Lower leg skin (tissue), 4 donors: Measurements from ENCODE around the gene HLA-E. TPM values are rescaled to one million over a fixed set of nuclear protein-coding genes. Genes with fewer than 3 reads are reported as not detected.
A peak's percentile ranks its signal among the peaks of the same experiment; 100 is the strongest.
"Not testable (repeated sequence)": the region's sequence is repeated elsewhere in the genome, so short reads cannot be mapped to it uniquely, and the experiment has no call there.

Experiments
- DNase-seq, 2 donors: peaks; one replicate each; pipeline ENCODE4 v3.0.0-alpha.2; 2019; ENCODE audit warnings: low spot score in 2 of 2
- H3K4me3 ChIP-seq: fragments of 200-600 bp; sonication (generic); 2 replicates; pipeline ENCODE4 v1.5.1; 2017; ENCODE audit warnings: mild to moderate bottlenecking, low read depth; ENCODE audit not compliant: poor library complexity, severe bottlenecking
- POLR2A ChIP-seq, 2 donors: fragments of 450-650 bp; IDR thresholded peaks; one replicate each; pipeline ENCODE4 v1.6.1; 2016 to 2017; ENCODE audit warnings: antibody characterized with exemption in 2 of 2, mild to moderate bottlenecking in 1 of 2, moderate library complexity in 1 of 2
- WGBS, 2 donors: methylation state at CpG; one replicate each; pipeline ENCODE4 v1.1.5; 2018; 5-methylcytosine and 5-hydroxymethylcytosine counted together
- intact Hi-C: fragments of 100-400 bp; cut with DNase I; formaldehyde crosslinking; loops from one replicate; pipeline ENCODE4 v1.15.0; 2023; ENCODE audit warnings: low total_unique reads
- total RNA-seq, 4 donors: library from RNA; depleted of rRNA; stranded (reverse); fragments of >200 nt; gene quantifications; one replicate each; pipeline ENCODE4 v1.1.0, GENCODE V29; 2016
- TF ChIP-seq, protein P1 (sequence below), 3 donors: fragments of 450-650 bp; IDR thresholded peaks; one replicate each; pipeline ENCODE4 v1.5.1; 2016; ENCODE audit warnings: antibody characterized with exemption in 3 of 3, mild to moderate bottlenecking in 3 of 3, moderate library complexity in 2 of 3

The HLA-E gene
- total RNA-seq, 4 donors from 2014 or later = 685 to 929 (median 835) TPM

DNA sequence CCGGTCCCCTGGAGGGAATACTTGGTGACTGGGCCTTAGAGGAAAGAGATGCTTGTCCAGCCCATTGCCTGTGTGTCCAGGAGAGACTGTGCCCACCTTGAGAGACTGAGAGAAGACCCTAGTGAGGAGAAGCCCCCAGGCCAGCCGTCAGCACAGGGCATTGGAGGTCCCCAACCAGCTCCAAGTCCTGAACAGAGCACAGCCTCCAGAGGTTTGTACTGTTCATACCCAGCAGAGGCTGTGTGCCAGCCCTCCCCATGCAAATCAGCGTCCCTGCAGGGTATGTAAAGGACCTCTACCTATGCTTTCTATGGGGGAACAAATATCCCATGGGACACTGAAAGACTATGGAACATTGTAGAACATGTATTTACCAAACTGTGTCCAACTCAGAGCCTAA, 8.4 kb downstream of the HLA-E start:
- WGBS, 2 donors = 75 to 91% methylated on average over 3 of the region's 3 CpGs
- TF ChIP-seq, protein P1, sequence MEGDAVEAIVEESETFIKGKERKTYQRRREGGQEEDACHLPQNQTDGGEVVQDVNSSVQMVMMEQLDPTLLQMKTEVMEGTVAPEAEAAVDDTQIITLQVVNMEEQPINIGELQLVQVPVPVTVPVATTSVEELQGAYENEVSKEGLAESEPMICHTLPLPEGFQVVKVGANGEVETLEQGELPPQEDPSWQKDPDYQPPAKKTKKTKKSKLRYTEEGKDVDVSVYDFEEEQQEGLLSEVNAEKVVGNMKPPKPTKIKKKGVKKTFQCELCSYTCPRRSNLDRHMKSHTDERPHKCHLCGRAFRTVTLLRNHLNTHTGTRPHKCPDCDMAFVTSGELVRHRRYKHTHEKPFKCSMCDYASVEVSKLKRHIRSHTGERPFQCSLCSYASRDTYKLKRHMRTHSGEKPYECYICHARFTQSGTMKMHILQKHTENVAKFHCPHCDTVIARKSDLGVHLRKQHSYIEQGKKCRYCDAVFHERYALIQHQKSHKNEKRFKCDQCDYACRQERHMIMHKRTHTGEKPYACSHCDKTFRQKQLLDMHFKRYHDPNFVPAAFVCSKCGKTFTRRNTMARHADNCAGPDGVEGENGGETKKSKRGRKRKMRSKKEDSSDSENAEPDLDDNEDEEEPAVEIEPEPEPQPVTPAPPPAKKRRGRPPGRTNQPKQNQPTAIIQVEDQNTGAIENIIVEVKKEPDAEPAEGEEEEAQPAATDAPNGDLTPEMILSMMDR (IDR thresholded peaks at IDR 0.05) = no peak
- TF ChIP-seq POLR2A (IDR thresholded peaks at IDR 0.05) = no peak
- DNase-seq = peak in 1 of 2 donors; percentile 68
- H3K4me3 ChIP-seq = no peak overlapping the region
- intact Hi-C loops = no loop called here

DNA sequence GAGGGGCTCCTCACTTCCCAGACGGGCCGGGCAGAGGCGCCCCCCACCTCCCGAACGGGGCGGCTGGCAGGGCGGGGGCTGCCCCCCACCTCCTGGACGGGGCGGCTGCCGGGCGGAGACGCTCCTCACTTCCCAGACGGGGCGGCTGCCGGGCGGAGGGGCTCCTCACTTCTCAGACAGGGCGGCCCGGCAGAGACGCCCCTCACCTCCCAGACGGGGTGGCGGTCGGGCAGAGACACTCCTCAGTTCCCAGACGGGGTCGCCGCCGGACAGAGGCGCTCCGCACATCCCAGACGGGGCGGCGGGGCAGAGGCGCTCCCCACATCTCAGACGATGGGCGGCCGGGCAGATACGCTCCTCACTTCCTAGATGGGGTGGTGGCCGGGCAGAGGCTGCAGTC, 9.4 kb downstream of the HLA-E start:
- H3K4me3 ChIP-seq, intact Hi-C loops: not testable (repeated sequence)
- peak in 1 of 2 donors; percentile 52 for DNase-seq
- WGBS, 2 donors = 91 to 92% methylated on average over 22 to 25 of the region's 37 CpGs

DNA sequence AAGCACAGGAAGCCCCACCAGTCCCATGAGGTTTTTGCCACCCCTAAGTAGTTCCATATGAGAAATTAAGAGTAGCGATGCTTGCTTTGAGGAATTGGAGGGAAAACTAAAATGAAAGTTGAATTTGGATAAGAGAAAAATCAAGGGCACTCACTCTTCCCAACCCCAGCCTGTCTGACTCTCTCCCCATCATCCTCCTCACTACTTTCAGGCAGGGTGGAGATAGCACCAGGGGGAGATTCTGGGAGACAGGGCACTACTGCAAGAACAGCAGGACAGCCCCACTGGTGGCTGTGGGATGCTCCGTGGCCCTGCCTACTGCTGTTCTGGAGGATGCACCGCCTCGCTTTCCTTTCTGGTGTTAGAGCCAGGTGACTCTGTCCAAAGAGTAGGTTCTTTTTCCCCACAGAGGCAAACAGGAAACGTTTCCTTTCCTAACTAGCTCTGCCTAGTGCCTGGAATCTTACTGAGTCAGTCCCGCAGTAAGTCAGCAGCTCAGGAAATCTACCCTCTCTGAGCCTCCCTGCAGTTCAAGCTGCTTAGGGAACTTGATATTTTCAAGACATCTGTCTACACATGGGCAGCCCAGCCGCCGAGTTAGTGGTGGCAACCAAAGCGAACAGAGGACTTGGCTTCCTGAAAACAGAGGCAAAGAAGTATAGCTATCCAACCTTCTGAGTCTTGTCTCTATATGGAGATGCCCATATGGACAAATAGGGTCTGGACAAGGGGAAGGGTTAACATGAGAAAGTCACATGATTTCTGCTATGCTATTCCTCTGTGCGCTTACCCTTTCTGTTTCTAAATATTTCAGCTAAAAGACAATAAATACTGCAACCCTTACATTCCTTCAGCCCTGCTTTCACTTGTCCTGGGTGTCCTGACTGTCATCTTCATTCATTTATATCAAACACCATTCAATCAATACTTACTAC, 11.4 kb downstream of the HLA-E start:
- intact Hi-C loops = no loop called here
- no peak for DNase-seq
- TF ChIP-seq POLR2A (IDR thresholded peaks at IDR 0.05) = no peak
- TF ChIP-seq, protein P1 (IDR thresholded peaks at IDR 0.05) = no peak
- WGBS, 2 donors = 46 to 54% methylated on average over 10 of the region's 10 CpGs
- H3K4me3 ChIP-seq = no peak overlapping the region

DNA sequence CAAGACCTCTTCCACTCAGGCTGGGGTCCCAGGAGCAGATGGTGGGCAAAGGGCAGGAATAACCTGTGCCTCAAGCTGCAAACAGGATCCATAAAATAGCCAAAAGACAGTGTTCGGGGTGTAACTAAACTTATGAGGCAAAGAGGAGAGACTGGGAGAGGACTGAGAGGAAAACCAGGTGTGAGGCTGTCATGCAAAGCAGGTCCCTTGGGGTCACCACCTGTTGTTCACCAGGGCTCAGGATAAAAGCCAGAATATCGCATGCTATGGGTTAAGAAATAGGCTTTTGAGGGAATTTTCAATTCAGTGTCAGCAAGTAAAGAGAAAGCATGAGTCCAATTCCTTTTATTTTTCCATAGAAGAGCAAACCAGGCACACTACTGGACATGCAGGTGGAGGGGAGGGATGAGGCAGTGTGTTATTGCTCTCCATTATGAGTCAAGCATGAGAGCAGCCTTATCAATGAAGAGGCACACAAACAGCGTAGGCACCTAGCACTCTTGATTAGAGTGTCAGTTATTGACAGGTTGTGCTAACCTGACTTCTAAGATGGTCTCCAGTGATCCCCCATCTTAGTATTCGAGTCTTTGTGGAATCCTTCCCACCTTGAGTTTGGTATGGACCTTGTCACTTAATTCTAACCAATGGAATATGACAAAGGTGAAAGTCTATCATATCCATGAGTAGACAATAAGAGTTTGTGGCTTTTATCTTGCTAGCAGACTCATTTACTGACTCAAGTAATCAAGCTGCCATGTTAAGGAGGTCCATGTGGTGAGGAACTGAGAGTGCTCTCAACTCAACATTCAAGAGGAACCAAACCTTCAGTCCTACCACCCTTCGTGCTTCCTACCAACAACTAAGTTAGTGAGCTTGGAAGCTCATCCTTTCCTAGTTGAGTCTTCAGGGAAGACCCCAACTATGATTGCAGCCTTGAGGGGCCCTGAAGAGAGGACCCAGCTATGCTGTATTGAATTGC, 18.8 kb downstream of the HLA-E start:
- TF ChIP-seq, protein P1 (IDR thresholded peaks at IDR 0.05) = no peak
- TF ChIP-seq POLR2A (IDR thresholded peaks at IDR 0.05) = no peak
- no peak for DNase-seq
- WGBS, 2 donors = 85 to 92% methylated on average over 5 of the region's 5 CpGs
- intact Hi-C loops = no loop called here
- no peak overlapping the region for H3K4me3 ChIP-seq

- H3K4me3 ChIP-seq = no peak overlapping the region
- TF ChIP-seq POLR2A (IDR thresholded peaks at IDR 0.05) = no peak
- TF ChIP-seq, protein P1 (IDR thresholded peaks at IDR 0.05) = no peak
- 38% methylated on average over 5 of the region's 5 CpGs for WGBS, 2 donors
- intact Hi-C loops = no loop called here
- peak in 1 of 2 donors; percentile 49 for DNase-seq
These were observed 19.8 kb downstream of the HLA-E start for GRCh38 chr6:30508890-30509736.
